GM04504 (cell line): Measurements from ENCODE around the gene DMXL1.

Experiments
- DNase-seq: peaks from one replicate; pipeline ENCODE4 v3.0.0-alpha.2; 2012; ENCODE audit warnings: low read depth

Gene DMXL1, protein sequence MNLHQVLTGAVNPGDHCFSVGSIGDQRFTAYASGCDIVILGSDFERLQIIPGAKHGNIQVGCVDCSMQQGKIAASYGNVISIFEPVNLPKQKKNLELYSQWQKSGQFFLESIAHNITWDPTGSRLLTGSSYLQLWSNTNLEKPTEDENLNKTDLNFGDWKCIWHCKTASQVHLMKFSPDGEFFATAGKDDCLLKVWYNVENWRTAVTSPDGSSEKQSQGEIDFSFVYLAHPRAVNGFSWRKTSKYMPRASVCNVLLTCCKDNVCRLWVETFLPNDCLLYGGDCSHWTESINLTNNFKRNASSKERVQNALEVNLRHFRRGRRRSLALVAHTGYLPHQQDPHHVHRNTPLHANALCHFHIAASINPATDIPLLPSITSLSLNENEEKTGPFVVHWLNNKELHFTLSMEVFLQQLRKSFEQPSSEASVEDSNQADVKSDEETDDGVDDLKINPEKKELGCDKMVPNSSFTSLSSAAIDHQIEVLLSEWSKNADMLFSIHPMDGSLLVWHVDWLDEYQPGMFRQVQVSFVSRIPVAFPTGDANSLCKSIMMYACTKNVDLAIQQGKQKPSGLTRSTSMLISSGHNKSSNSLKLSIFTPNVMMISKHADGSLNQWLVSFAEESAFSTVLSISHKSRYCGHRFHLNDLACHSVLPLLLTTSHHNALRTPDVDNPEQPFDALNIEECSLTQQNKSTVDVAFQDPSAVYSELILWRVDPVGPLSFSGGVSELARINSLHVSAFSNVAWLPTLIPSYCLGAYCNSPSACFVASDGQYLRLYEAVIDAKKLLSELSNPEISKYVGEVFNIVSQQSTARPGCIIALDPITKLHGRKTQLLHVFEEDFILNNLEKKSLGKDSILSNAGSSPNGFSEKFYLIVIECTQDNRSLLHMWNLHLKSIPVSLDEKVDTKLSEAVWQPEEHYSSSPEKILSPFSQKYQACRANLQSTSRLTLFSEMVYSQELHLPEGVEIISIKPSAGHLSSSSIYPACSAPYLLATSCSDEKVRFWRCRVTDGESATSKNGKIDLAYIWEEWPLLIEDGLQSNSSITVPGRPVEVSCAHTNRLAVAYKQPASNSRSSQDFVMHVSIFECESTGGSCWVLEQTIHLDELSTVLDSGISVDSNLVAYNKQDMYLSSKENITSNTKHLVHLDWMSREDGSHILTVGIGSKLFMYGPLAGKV (N-terminal part only)

DNA sequence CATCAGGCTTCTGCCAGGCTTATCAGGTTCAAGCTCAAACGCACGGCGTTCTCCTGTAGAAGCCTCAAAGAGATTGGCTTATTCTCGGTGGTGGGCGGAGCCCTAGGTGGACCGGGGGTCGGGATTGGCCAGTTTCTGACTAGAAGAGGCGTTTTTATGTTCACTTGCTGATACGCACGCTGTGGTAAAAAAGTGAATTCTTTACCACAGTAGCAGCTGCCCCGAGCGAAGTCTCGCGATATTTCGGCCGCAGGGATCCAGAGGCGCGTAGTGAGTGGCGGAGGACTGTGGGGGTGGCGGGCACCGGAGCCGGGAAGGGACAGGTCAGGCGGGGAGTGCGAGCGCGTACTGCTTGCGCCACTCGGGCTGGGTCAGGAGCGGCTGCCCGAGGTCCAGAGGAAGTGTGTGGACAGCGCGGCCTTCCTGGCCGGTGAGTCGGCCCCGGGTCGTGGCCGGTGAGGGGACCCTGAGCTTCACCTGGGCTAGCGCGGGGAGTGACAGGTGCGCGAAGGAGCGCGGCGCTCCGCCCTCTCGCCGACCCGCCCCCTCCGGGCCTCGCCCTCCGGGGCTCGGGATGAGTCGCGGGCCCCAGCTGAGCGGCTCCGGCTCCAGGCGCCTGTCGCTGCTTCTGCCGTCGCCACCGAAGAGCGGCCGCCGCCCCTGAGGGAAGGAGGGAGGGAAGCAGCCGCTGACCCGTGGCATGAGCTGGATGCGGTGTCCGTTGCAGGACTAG is at the start of gene DMXL1:
Gene DMXL1, plus strand, starts transcription at position 260 of the 733 bp plus-strand sequence. CDS start 483 bp downstream, outside the sequence.
- peak; percentile 99 for DNase-seq

DNA sequence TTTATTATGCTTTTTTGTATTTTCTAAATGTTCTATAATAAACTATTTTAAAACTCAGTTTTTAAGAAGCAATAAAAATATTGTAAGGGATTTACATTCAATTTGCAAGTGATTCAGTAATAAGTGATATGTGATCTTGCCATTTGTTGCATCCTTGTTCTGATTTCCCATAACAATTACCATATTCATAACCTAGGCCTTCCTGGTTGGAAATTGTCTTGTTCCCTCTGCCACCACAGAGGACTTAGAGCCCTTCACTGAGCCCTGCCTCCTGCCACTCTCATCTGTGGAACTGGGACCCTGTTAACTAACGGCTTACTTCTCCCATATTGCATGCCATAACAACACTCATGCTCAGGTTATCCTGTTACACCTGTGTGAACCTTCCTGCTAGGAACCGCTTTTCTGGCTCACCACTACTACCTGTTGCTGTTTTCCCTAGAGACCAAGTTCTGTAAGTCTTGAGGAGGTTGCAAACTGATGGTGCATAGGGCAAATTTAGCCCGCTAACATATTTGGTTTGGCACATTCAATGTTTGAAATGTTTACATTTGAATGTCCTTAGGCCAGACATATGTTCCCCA is 49.6 kb upstream of the DMXL1 start:
- no peak for DNase-seq

DNA sequence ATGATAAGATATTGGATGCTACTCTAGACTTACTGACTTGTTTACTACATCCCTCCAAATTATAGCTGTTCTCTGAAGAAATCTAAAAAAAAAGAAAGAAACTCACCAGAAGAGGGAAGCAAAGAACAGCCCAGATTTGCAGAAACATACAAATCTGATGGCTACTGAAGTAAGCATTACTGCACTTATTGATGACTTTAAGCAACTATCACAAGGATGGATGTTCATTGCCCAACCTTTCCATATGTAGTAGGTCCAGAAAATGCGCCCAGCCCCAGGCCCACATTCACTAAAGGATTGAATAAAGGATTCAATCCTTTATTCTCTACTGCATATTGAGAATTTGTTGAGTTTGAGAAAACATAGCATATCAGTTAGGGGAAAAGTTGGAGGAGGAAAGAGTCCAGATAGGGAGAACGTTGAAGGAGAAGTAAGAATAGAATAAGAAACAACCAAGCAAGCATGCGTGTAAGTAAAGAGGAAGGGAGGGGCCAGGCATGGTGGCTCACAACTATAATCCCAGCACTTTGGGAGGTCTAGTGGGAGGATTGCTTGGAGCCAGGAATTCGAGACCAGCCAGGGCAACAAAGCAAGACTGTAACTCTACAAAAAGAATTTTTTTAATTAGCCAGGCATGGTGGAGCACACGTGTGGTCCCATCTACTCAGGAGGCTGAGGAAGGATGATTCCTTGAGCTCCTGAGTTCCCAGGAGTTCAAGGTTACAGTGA is 48.7 kb upstream of the DMXL1 start:
- DNase-seq: peak; percentile 19

DNA sequence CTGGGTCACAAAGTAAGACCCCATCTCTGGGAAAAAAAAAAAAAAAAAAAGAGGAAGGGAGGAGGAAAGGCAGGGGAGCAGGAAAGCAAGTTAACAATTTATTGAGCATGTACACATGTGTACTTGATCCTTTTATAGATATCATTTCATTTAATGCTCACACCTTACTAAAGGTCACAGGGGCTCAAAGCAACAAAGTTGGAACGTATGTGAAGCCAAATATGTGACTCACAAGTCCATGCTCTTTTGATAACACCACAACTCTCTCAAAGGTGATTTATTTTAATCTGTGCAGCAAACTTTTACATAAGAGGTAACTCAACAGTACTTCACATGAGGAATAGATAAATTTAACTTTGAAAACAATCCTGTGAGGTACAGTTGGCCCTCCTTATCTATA is 48.1 kb upstream of the DMXL1 start:
- no peak for DNase-seq

DNA sequence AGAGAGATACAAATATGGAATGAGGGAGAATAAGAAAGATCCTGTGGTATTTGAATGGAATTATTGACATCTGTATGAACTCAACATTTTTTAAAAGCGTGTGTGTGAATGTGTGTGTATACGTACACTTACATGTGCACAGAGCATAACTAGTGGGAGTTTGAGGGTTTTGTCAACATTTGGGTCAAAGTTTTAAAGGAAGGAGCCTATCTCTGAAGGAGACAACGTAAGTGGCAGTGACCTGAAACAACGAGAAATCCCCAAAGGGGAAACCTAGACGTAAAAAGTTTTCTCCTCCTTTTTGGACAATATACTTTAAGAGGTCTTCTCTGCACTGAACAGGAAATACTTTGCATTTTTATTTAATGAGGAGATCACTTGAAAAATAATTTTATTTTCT is 42.3 kb upstream of the DMXL1 start:
- no peak for DNase-seq

DNA sequence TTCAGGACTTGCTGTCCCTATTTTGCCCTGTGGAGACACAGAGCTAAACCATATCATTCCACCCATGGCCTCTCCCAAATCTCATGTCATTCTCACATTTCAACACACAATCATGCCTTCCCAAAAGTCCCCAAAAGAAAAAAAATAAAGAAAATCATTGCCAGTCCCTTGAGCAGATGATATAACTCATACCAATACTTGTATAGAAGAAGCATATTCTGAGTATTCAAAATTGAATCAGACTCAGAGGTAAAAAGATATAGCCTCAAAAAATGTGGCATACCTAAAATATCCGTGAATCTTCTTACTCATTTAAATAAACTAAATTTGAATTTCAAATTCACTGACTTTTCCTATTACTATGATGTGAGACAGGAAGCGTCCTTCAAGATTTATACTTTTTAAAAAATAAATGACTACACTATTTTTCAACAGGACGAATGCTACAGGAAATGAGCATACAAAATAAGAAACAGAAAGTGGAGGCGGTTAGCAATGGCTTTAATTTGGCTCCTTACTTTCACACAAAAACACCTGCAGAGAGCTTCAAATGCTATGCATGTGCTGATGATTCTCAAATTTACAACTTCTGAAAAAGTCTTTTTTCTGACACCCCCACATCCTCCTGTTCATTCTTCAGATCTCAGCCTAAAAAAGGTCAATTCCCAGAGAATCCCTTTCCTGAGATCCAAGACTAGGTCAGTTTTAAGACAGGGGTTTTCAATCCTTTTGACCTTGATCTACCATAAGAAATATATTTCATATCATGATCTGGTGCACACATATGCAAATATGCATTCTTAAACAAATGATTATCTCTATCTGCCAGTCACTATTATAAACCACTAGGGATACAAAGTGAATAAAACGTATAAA is 39.6 kb upstream of the DMXL1 start:
- DNase-seq: no peak

DNA sequence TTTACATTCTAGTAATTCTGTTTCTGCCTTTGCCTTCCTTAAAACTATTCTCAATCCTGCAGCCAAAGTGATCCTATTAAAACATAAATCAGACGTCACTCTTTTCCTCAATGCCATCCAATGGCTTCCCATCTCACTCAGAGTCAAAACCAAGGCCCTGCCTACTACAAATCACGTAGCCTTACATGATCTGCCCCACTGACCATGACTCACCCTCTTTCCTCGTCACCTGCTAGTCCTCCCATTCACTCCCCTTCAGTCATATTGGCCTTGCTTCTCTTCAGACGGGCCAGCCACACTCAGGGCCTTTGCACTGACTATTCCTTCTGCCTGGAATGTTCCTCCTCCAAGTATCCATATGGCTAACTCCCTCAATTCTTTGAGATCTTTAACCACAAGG is 39.0 kb upstream of the DMXL1 start:
- no peak for DNase-seq

DNA sequence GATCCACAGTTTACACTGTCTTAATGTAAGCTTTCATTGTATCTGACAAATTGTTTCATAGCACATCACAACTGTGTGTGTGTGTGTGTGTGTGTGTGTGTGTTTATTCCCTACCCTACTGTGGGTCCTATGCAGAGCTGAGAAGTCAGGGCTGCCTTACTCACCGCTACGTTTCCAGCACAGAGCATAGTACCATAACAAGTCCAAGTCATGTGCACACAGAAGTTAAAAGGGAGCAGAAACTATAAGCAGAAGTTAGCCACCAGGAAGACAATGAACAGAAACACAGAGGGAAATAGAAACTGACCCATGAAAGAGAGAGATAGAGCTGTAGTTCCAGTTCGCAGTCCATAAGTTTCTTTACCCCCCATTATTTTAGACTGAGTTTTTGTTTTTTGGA is 38.2 kb upstream of the DMXL1 start:
- DNase-seq: no peak

DNA sequence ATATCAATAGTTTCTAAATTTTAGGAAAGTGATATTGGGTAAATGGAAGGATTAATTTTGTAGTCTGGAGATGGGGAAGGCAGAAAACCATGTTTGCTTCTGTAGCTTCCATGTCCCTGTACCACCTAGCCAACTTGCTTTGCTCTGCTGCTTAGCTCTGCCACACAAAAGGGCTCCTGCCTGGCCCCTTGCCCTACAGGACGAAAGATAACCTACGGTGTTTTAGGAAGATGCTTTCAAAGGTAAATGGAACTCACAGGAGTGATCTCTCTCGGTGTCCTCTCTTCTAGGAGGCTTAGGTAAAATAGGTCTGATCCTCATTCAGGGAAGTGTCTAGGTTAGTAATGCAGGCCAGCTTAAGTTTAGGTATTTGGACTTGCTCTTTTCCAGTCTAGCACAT is 37.8 kb upstream of the DMXL1 start:
- DNase-seq: no peak

DNA sequence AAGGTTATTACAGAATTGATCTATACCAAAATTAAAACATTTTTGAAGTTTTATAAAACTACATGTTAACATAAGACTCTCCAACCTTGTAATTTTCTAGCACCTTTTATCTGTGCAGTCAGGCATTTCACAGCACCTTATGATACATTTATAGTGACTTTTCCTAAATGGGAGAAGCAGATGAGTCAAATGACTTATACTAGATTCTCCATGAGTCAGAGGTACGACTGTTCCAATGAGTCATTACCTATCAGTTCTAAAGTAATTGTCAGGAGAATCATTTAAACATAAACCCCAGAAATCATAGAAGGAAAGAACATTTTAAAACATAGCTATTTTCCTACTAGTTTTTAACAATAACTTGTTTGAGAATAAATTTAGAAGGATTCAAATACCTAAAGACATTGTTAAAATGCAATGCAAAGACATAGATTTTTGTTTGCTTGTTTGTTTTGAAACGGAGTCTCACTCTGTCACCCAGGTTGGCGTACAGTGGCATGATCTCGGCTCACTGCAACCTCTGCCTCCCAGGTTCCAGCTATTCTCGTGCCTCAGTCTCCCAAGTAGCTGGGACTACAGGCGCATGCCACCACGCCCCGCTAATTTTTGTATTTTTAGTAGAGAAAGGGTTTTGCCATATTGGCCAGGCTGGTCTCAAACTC is 34.7 kb upstream of the DMXL1 start:
- peak; percentile 43 for DNase-seq

DNA sequence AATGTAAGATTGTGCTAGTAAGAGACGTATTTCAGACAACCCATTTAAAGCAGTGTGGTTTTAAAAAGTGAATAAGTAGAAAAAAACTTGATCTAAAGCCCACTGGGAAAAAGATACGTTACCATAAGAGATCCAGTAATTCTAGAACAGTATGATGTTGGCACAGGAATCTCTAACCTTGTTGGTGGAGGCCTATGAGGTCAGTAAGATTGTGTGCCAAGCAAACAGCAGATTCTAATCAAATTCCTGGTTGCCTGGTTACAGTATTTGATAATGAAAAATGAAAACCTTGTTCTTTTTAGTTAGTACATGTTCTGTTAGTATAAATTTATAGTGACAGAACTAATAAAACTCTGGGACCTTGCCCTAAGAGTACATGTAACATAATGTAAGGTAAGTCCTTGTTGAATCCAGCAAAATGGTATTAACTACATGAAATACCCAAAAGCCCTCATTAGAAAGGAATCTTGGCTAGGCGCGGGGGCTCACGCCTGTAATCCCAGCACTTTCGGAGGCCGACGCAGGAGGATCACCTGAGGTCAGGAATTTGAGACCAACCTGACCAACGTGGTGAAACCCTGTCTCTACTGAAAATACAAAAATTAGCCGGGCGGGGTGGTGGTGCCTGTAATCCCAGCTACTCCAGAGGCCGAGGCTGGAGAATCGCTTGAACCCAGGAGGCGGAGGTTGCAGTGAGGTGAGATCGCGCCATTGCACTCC is 33.2 kb upstream of the DMXL1 start:
- no peak for DNase-seq

DNA sequence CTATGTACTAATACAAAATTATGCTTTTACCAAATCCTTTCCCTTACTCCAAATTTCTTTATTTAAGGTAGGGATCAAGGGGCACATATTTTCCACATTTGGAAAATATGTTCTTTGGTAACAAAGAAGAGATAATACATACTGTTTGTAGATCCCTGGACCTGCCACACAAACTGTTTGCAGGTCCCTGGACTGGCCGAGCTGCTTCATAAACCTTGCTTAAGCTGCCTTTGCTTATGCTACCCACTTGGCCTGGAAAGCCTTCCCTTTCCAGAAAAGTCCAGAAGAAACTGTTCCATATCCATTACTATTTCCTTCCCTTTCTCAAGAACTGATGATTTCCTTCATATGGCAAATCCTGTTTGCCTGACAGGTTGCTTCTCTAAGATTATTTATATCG is 22.6 kb upstream of the DMXL1 start:
- no peak for DNase-seq

DNA sequence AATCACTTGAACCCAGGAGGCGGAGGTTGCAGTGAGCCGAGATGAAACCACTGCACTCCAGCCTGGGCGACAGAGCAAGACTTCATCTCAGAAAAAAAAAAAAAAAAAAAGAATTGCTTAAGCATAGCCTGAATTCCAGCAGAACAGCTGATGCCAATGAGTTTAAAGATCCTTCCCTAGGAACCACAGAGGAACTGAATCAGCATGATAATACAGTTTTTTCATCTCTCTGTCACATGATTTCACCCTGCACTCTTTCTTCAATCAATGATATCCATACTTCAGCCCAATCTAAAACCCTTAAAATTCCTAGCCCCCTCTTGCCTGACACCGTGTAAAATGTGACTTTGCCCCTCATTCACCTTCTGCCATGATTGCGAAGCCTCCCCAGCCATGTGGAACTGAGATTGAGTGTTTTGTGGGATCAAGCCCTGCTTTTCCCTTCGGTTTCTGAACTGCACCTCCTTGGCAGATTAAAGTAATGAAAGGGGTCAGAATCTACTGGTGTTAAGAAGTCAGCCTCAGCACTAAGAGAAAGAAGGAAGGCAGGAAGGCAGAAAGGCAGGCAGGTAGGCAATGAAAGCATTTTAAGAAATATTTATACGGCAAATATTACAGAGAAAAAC is 20.9 kb upstream of the DMXL1 start:
- peak; percentile 42 for DNase-seq

DNA sequence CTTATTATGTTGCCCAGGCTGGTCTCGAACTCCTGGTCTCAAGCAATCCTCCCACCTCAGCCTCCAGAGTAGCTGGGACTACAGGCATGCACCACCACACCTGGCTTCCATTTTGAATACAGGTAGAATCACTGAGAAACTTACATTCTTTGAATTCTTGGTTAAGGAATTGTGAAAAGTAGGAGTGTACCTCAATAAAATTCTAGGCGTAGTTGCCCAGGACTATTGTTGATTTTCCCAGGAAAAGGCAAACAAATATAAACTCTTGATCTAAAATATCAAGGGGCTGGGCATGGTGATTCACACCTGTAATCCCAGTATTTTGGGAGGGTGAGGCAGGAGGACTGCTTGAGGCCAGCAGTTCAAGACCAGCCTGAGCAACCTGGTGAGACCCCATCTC is 16.8 kb upstream of the DMXL1 start:
- no peak for DNase-seq

DNA sequence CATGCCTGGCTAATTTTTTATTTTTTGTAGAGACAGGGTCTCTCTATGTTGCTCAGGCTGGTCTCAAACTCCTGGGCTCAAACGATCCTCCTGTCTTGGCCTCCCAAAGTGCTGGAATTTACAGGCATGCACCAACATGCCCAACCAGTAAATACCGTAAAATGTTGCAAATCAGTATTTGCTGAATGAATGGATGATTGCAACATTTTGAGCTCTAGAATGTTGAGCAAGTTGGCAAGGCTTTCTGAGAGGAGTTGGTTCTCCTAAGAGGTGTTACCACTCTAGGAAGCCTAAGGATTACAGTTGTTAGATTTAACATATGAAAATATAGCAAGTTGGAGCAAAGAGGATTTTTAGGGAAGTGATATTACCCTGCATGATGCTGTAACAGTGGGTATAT is 15.6 kb upstream of the DMXL1 start:
- DNase-seq: no peak

DNA sequence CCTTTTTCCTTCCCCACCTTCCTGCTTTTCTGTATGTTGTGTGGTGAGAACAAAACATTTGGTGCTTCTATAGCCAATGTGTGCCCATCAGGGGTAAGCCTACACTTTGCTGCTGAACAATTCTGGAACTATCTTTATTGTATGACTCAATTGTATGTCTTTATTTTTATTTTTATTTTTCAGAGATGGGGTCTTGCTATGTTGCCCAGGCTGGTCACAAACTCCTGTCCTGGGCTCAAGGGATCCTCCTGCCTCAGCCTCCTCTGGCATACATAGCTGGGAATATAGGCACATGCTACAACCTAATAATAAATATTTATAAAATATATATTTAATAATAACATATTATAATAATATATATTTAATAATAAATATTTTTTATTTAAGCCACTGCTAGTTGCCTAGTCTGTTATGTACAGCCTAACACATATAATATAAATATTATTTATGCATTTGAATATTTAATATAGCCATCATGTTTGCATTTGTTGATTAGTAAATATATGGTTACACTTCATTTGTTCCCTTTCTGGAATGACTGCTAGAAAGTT is 11.8 kb upstream of the DMXL1 start:
- no peak for DNase-seq

DNA sequence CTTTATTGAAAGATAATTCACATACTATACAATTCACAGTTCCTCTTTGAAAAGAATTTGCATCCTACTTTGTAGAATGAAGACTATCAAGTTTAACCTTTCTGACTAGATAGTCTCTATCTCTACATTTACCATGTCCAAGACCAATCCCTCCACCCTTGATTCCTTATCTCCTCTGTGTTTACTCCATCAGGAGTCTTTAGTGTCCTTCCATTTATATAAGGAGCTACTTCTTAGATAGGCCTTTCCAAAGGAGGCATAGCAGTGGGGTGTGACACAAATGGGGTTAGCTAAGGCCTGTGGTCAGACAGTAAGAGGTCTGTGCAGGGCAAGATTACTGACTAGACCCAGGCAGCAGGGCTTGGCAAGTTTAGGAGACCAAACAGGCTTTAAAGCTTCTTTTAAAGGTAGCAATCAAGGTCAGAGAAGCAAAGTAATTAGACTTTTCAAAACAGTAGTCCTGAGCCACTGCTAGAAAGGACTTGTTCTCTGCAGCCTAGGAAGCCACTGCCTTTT is 11.1 kb upstream of the DMXL1 start:
- no peak for DNase-seq
